Left ventricle myocardium inferior (tissue), 1 donor: ENCODE data around the gene COBL. TPM values are rescaled to one million over a fixed set of nuclear protein-coding genes. Genes with fewer than 3 reads are reported as not detected.
A peak's percentile ranks its signal among the peaks of the same experiment; 100 is the strongest.
"Not testable (repeated sequence)": the region's sequence is repeated elsewhere in the genome, so short reads cannot be mapped to it uniquely, and the experiment has no call there.

Experiments used
- DNase-seq: peaks from one replicate; pipeline ENCODE4 v3.0.0-alpha.2; 2020
- H3K27ac ChIP-seq: fragments of 200-600 bp; replicated peaks from 2 replicates; pipeline ENCODE4 v1.8.0; 2021
- H3K27me3 ChIP-seq: fragments of 200-600 bp; 2 replicates; pipeline ENCODE4 v1.8.0; 2021; ENCODE audit warnings: low read depth
- H3K36me3 ChIP-seq: fragments of 200-600 bp; 2 replicates; pipeline ENCODE4 v1.8.0; 2021
- H3K4me1 ChIP-seq: fragments of 200-600 bp; 2 replicates; pipeline ENCODE4 v1.8.0; 2021
- H3K4me3 ChIP-seq: fragments of 200-600 bp; 2 replicates; pipeline ENCODE4 v1.8.0; 2021; ENCODE audit warnings: mild to moderate bottlenecking, moderate library complexity
- H3K9me3 ChIP-seq: fragments of 200-600 bp; replicated peaks from 2 replicates; pipeline ENCODE4 v1.8.0; 2021
- intact Hi-C: fragments of 100-400 bp; cut with micrococcal nuclease; formaldehyde crosslinking; loops from one replicate; pipeline ENCODE4 v1.11.0; 2022
- total RNA-seq: library from RNA; stranded (reverse); fragmentation: NEBNext Ultra II Directional; extraction: Animal tissue kit (Norgen Biotek cat#: 25700); gene quantifications from one replicate; pipeline ENCODE4 v1.2.1, GENCODE V29; 2021
- TF ChIP-seq, protein P1 (sequence below): fragments of 200-600 bp; IDR thresholded peaks from 2 replicates; pipeline ENCODE4 v1.8.0; 2021; ENCODE audit warnings: antibody characterized with exemption, mild to moderate bottlenecking, borderline replicate concordance
- donor health status: DM: no; HTN: yes; CAD: no; lungs with severe emphysema.

Gene COBL
- total RNA-seq, 1 donor from 2014 or later, result 77.1 TPM

DNA sequence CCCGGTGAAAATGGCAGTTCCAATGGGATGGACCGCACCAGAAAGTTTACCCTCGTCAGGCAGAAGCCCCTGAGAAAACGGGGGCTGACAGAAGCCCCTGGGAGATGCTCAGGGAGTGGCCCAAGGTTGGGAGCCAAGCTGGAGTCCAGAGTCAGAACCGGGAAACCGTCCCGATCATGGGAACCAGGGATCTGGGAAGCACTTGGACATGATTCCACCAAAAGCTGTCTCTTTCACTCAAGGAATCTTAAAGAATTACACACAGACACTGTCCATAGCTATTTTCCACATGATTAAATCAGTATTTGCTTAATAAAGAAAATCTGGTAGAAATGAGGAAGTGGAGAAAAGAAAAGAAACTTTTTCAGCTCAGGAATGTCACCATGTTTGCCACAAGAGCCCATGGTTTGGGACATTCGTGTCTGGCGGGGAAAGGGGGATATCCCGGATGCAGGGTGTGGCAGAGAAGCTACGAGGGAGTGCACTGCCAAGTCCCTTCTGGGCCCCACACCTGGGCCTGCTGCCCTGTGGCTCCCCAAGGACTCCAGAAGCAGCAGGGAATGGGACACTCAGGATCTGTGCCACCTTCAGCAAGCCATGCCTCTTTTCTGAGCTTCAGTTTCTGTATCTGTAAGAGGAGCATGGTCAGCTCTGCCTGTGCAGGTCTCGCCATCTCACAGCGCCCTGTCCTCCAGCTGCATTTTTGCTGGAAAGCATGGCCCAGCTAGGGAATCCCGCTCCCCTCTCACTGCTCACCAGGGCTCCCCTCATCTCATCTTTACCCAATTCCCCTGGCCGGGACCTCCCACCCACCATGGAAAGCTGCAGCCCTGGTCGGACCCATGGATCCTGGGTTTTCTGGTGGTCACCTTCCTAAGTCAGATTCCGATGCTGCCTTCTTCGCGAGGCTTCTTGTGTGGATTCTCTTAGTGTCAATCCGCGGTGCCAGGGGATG lies 308.8 kb downstream of the COBL start:
- no peak overlapping the region for H3K4me3 ChIP-seq
- H3K4me1 ChIP-seq, result peaks cover 39% of the 10 kb centered on the region
- intact Hi-C loops, result no loop called here
- H3K27ac ChIP-seq, result no peak overlapping the region
- no peaks in the 10 kb centered on the region for H3K36me3 ChIP-seq
- no peak for DNase-seq
- TF ChIP-seq, protein P1, sequence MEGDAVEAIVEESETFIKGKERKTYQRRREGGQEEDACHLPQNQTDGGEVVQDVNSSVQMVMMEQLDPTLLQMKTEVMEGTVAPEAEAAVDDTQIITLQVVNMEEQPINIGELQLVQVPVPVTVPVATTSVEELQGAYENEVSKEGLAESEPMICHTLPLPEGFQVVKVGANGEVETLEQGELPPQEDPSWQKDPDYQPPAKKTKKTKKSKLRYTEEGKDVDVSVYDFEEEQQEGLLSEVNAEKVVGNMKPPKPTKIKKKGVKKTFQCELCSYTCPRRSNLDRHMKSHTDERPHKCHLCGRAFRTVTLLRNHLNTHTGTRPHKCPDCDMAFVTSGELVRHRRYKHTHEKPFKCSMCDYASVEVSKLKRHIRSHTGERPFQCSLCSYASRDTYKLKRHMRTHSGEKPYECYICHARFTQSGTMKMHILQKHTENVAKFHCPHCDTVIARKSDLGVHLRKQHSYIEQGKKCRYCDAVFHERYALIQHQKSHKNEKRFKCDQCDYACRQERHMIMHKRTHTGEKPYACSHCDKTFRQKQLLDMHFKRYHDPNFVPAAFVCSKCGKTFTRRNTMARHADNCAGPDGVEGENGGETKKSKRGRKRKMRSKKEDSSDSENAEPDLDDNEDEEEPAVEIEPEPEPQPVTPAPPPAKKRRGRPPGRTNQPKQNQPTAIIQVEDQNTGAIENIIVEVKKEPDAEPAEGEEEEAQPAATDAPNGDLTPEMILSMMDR, result no peak
- H3K9me3 ChIP-seq, result no peaks in the 10 kb centered on the region
- no peaks in the 10 kb centered on the region for H3K27me3 ChIP-seq

DNA sequence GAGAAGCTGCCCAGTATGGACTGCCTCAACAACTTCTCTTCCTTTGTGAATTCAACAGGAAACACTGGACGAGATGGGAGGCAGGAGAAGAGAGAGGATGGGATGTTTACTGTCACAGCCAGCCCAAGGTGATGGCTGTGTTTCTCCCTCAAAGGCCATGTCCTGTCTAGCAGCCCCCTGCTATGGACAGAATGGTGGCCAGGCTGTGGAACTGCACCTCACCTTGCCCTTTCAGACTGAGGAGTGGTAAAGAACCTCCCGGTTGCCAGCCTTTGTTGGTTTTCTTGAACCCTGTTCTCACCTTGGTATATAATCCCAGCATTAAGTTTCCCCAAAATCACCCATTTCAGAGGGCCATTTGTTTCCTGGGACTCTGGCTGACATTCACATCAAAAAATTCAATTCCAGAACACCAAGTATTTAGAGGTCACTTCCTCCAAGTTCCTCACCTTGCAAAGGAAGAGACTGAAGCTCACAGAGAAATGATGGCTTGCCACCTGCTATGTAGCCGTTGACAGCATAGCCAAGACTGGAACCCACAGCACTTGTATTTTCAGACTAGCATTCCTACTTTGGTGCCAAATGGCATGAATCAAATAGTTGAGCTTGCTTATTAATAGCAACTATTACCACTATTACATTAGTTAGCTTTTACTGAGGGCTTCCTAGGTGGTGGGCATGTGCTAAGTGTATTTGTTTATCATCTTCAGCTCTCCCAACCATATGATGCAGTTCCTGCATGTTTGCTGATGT lies 309.9 kb downstream of the COBL start:
- Histone ChIP-seq H3K4me3 (no peak overlapping the region), H3K9me3 (no peaks in the 10 kb centered on the region), H3K27me3 (no peaks in the 10 kb centered on the region), H3K4me1 (peaks cover 28% of the 10 kb centered on the region), H3K27ac (no peak overlapping the region), H3K36me3 (no peaks in the 10 kb centered on the region)
- no peak for DNase-seq
- intact Hi-C loops, result no loop called here
- TF ChIP-seq, protein P1, result no peak

DNA sequence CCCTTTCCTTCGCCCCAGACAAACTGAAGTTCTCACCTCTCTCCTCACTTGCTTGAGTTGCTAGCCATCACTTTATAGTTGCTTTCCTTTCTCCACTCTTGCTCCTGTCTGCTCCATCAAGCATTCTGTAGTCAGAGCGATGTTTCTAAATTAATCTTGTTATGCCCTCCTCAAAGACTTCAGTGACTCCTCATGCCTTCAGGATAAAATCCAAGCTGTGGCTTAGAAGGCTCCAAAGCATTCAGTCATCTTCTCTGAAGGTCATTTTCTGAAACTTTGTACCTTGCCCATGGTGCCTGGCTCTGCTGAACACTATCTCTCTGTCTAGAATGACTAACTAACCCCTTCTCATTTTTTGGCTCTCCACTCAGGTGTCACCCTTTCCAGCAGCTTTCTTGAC lies 311.5 kb downstream of the COBL start:
- H3K36me3 ChIP-seq, result no peaks in the 10 kb centered on the region
- no peak overlapping the region for H3K27ac ChIP-seq
- no peak for DNase-seq
- intact Hi-C loops, result no loop called here
- H3K4me1 ChIP-seq, result peaks cover 13% of the 10 kb centered on the region
- H3K27me3 ChIP-seq, result no peaks in the 10 kb centered on the region
- TF ChIP-seq, protein P1, result no peak
- no peak overlapping the region for H3K4me3 ChIP-seq
- peaks cover 6% of the 10 kb centered on the region for H3K9me3 ChIP-seq

DNA sequence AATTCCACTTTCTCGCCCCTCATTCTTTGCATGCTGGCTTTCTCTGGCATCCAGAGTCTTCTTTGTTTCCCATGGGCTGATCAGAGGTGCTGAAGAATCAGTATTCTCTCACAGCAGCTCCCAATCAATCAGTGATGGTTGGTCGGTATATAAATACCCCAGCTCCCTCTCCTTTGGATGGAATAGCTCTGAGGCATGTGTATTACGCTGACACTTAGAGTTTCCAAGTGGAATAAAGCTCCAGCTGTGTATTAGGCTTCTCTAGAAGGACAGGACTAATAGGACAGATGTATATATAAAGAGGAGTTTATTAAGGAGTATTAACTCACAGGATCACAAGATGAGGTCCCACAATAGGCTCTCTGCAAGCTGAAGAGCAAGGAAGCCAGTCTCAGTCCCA lies 315.7 kb downstream of the COBL start:
- Histone ChIP-seq H3K27ac (no peak overlapping the region), H3K9me3 (peaks cover 6% of the 10 kb centered on the region), H3K4me1 (no peaks in the 10 kb centered on the region), H3K27me3 (no peaks in the 10 kb centered on the region), H3K4me3 (no peak overlapping the region), H3K36me3 (no peaks in the 10 kb centered on the region)
- DNase-seq, result no peak
- TF ChIP-seq, protein P1, result peak; percentile 18
- intact Hi-C loops, result no loop called here

DNA sequence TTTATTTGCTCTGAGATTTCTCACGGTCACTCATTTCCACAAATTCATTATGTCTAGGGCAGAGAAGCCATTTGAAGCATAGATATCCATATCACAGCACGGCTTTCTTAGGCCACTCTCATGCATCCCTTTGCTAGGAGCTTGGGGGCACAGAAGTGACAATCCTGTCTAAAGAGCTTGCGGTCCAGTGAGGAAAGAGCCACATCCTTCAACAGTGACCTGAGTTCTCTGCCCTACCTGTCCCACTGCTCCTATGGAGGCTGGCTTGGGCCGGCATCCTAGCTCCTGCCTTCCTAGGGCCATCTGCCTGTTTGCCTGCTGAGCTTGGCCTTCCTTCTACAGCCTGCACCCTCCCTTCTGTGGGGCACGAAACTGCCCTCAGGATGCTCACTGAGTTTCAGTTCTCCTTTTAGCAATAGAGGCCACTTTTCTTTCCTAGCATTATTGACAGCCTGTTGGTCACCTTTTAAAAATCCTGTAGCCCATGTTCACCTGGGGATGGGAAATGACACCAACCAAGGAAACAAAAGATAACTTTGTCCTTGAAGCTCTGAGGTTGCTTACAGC lies 321.8 kb downstream of the COBL start:
- TF ChIP-seq, protein P1, result no peak
- H3K27ac ChIP-seq, result no peak overlapping the region
- DNase-seq, result no peak
- intact Hi-C loops, result no loop called here
- no peaks in the 10 kb centered on the region for H3K36me3 ChIP-seq
- H3K4me3 ChIP-seq, result no peak overlapping the region
- H3K4me1 ChIP-seq, result no peaks in the 10 kb centered on the region
- H3K9me3 ChIP-seq, result no peaks in the 10 kb centered on the region
- H3K27me3 ChIP-seq, result no peaks in the 10 kb centered on the region

DNA sequence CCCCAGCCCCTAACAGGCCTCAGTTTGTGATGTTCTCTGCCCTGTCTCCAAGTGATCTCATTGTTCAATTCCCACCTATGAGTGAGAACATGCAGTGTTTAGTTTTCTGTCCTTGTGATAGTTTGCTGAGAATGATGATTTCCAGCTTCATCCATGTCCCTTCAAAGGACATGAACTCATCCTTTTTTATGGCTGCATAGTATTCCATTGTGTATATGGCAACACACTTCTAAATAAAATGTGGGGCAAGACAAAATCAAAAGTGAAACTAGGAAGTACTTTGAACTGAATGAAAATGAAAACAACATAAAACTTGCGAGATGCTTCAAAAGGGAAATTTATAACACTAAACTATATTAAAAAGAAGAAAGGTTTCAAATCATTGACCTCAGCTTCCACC lies 326.4 kb downstream of the COBL start:
- H3K36me3 ChIP-seq, H3K27ac ChIP-seq, DNase-seq, H3K4me1 ChIP-seq, H3K9me3 ChIP-seq, H3K27me3 ChIP-seq, intact Hi-C loops, H3K4me3 ChIP-seq: not testable (repeated sequence)
